ENCODE measurements around the gene PKNOX1.
"Not testable (repeated sequence)": the region's sequence is repeated elsewhere in the genome, so short reads cannot be mapped to it uniquely, and the experiment has no call there.

DNA sequence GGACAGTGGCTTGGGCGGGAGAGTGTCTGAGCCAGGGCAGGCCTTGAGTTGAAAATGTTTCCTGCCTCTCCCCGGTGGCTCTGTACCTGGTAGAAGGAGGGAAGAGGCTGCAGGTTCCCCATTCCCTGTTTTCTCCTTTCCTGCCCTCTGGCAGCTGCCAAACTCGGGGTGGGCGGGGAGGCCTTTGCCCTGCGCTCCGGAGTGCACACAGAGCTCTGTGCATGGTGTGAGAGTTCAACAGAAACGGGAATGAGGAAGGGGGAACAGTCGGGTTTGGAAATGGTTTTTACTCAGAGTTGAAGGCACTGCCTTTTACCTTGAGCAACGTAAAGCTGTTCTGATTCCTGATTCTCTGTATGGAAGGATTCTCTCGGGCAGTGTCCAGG is 64.3 kb downstream of the PKNOX1 start:
- TF ChIP-seq EZH2 (IDR thresholded peaks at IDR 0.05; ENCODE audit: borderline replicate concordance, low read length): not testable (repeated sequence)
- TF ChIP-seq, protein P1, sequence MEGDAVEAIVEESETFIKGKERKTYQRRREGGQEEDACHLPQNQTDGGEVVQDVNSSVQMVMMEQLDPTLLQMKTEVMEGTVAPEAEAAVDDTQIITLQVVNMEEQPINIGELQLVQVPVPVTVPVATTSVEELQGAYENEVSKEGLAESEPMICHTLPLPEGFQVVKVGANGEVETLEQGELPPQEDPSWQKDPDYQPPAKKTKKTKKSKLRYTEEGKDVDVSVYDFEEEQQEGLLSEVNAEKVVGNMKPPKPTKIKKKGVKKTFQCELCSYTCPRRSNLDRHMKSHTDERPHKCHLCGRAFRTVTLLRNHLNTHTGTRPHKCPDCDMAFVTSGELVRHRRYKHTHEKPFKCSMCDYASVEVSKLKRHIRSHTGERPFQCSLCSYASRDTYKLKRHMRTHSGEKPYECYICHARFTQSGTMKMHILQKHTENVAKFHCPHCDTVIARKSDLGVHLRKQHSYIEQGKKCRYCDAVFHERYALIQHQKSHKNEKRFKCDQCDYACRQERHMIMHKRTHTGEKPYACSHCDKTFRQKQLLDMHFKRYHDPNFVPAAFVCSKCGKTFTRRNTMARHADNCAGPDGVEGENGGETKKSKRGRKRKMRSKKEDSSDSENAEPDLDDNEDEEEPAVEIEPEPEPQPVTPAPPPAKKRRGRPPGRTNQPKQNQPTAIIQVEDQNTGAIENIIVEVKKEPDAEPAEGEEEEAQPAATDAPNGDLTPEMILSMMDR (conservative IDR thresholded peaks at IDR 0.05 in 1 of 2, IDR thresholded peaks at IDR 0.05 in 1 of 2; ENCODE audit: extremely low read depth in 1 of 2, insufficient read depth in 1 of 2, low read depth in 1 of 2, low read length in 2 of 2): not testable (repeated sequence)

All from mammary epithelial cell (primary cell).